OCI-LY3 (cell line): ENCODE data around the gene BPIFB2.

ENCODE experiments used
- CTCF ChIP-seq: fragments of 200-600, 300-600 bp; sonication (generic); IDR thresholded peaks from 2 replicates; pipeline ENCODE4 v1.5.1; 2014; ENCODE audit warnings: antibody characterized with exemption, low read length, low read depth
- EZH2phosphoT487 ChIP-seq: fragments of 200-600 bp; shearing (Covaris generic); IDR thresholded peaks from 2 replicates; pipeline ENCODE4 v1.6.1; 2018; ENCODE audit warnings: antibody characterized with exemption, mixed run types, low read depth

GRCh38 chr20:32988008-32988407, 19.5 kb upstream of the BPIFB2 start:
- TF ChIP-seq CTCF (no peak), EZH2phosphoT487 (no peak)
